HG02610 (cell line): Measurements from ENCODE around the gene TTR.
A peak's percentile ranks its signal among the peaks of the same experiment; 100 is the strongest.

Experiments used
- ATAC-seq: cut with Tn5 transposase; IDR thresholded peaks from one replicate; pipeline ENCODE4 v1.9.1; 2021; ENCODE audit warnings: mild to moderate bottlenecking, moderate library complexity; ENCODE audit not compliant: unreplicated experiment

The TTR gene

GRCh38 chr18:31612124-31612523 is 20.4 kb downstream of the TTR start:
- ATAC-seq, result no peak

DNA sequence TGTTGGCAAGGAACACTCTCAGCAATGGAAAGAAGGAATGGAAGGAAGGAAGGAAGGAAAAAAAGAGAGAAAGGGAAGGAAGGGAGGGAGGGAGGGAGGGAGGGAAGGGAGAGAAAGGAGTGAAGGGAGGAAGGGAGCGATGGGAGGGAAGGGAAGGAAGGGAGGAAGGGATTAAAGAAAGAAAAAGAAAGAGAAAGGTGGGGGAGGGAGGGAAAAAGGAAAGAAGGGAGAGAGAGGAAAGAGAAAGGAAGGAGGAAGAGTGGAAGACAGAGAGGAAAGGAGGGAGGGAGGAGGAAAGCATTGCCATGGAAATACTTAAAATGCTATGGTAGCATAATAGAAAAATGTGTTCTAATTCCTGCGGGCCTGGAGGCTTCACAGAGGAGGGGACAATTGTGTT is 22.4 kb downstream of the TTR start:
- no peak for ATAC-seq

- ATAC-seq, result no peak
Observed at GRCh38 chr18:31616586-31616985, 24.9 kb downstream of the TTR start.

GRCh38 chr18:31617031-31617717 is 25.5 kb downstream of the TTR start:
- ATAC-seq, result peak; percentile 74

GRCh38 chr18:31618801-31619200 is 27.1 kb downstream of the TTR start:
- no peak for ATAC-seq

DNA sequence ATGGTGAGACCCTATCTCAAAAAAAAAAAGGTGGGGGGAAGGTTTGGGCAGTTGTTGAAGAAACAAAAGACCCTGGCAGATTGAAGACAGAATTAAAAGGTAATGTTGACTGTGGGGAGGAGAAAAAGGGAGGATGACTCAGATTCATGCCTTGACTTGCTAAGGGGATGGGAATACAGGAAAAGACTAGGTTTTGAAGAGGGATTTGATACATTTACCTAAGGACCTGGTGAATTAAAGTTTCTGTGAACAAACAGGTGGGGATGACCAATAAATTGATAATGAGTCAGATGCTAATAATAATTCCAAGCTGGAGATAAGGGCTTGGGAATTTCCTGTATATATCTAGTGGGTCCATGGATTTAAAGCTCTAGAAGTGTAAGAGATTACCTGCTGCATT is 27.6 kb downstream of the TTR start:
- no peak for ATAC-seq

- no peak for ATAC-seq
Observed at GRCh38 chr18:31624892-31625640, 33.4 kb downstream of the TTR start.

DNA sequence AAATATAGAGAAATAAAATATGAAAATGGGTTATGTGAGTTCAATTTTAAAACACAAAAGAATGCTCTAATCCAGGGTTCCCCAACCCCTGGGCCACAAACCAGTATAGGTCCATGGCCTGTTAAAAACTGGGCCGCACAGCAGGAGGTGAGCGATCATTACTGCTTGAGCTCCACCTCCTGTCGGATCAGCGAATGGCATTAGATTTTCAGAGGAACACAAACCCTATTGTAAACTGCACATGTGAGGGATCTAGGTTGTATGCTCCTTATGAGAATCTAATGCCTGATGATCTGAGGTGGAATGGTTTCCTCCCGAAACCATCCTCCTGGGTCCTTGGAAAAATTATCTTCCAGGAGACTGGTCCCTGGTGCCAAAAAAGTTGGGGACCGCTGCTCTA is 34.7 kb downstream of the TTR start:
- no peak for ATAC-seq

DNA sequence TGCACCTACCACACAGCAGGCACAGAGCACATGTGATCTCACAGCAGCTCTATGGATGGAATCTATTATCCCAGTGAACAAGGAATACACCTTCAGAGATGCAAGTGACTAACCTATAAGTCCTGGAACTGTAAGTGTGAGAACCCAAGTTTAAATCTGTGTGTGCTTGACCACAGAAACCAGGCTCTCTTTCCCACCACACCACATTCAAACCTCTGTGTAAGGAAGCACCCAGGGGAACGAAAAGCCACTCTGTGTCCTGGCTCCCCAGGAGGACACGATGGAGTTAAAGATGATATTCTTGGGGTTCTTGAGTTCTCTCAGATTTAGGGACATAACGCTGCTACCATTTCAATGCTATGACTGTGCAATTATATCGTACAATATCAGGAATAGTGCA is 38.9 kb downstream of the TTR start:
- no peak for ATAC-seq

- ATAC-seq, result no peak
Observed at GRCh38 chr18:31631526-31631925, 39.8 kb downstream of the TTR start.

GRCh38 chr18:31632356-31632755 is 40.7 kb downstream of the TTR start:
- ATAC-seq, result no peak

DNA sequence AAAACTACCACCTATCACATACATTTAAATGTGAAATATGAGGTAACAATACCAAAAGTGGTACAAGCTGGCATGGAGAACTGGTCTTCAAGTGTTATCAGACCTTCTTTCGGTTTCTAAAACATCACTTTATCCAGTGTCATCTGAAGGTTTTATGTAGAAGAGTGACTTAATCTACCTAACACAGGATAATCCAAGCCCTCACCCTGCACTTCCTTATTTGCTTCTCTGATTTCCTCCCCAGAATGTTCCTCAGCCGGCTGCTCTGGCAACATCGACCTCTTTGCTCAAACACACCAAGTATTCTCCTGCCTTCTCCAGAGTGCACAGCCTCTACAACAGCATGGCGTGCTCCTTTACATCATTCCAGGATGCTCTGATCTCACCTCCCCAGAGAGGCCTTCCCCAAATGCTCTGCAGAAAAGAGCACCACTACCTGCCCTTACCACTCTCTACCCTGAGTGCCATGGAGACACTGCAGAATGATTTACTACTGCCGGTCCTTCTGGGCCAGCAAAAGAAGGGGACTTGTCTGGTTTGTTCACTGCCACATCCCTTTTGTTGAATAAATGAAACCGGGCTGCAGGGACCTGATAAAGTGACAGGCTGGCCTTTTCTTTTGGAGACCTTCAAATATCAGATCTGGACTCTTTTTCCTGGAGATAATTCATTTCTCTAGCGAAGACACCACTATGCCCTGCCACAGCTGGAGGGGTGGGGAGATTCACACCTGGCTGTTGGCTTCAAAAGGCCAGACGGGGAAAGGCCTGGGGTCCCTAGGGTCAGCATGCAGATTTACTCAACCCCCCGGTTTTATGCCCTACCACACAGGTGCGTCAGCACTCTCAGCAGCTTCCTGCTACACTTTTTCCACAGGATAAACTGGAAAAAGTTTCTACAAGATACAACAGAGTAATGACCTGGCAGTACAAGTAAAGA is 42.0 kb downstream of the TTR start:
- ATAC-seq, result peak; percentile 32

GRCh38 chr18:31634331-31634713 is 42.6 kb downstream of the TTR start:
- ATAC-seq, result peak; percentile 97

DNA sequence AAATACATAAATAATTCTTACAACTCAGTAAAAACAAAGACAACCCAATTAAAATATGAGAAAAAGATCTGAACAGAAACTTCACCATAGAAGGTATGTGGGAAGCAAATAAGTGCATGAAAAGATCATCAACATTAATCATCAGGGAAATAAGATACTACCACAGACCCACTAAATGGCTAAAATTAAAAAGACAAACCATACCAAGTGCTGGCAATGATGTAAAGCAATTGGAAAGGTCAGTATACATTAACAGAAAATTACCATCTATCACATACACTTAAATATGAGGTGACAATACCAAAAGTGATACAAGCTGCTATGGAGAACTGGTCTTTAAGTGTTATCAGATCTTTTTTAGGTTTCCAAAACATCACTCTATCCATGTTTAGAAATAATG is 44.7 kb downstream of the TTR start:
- no peak for ATAC-seq

GRCh38 chr18:31637445-31637844 is 45.8 kb downstream of the TTR start:
- no peak for ATAC-seq

GRCh38 chr18:31643003-31643402 is 51.3 kb downstream of the TTR start:
- ATAC-seq, result no peak

DNA sequence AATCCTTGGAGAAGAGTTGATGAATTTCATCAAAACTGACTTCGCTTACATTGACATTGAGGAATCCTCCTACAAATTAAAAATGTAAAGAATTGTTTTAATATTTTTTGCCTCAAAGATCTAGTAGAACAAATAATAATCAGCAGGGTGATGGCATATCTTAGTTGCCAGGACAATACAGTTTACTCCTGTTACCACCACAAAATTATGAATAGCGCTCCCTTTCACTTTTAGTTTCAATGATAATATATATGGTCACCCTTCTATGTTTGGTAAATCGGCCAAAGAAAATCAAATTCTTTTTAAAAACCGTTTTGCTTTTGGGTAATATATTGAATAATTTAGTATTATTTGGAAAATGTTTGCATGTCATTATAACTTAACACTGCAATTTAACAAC is 53.7 kb downstream of the TTR start:
- ATAC-seq, result no peak

DNA sequence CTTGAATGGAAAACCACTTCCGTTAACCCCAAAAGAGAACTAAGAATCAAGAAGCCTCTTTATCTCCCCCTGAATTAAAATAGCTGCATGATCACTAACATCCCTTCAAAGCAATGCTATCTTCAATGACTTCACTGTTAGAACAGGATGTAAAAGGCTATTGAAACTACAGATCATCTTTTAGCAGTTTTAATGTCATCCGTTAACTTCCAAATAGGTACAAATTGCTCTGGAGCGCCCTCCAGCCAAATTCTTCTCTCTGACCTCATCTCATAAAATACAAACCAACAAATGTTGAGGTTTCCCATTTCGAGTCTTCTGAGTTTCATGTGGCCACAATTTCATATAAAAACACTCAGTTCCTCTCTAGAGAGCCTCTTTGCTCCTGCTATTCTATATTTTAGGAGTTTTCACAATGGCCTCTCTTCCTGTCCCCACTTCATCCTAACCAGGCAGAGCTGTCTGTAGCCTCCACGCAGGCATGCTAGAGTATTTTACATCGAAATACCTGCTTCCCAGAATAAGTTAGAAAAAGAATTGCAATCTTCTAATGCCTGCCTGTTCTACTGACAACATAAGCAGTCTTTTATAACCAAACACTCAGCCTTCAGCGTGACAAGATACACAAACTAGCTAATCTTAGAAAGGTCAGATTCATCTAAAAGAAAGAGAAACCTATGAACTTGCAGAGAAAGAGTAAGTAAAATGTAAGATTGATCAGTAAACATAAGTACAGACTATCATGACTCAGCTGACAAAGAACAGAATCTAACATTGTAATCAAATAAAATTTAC is 54.9 kb downstream of the TTR start:
- ATAC-seq, result peak; percentile 20

GRCh38 chr18:31647127-31647753 is 55.6 kb downstream of the TTR start:
- no peak for ATAC-seq
